ENCODE data around the gene UCKL1.

DNA sequence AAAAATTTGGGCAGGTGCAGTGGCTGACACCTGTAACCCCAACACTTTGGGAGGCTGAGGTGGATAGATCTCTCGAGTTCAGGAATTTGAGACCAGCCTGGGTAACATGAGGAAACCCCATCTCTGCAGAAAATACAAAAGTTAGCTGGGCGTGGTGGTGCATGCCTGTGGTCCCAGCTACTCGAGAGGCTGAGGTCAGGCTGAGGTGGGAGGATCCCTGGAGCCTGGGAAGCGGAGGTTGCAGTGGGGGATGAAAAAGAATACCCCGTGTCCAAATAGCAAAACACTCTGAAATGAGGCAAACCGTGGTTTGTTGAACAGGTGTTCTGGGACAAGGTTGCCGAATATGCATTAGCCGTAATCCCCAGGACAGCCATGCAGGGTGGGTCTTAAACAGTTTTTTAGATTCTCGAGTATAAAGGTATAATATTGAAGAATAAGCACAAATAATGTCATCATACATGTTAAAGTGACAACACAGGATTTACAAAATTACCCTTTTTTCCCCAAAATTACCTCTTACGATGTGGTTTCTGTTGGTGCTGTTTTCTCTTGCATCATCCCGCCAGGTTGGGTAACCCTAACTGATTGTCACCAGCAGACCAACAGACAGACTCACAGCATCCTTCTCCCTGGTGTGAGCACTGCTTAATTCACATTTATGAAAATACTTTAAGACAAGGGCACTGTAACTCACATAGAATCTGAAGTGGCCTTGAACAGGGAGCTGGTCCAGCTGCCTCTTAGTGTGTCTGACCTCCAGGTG lies 52.2 kb downstream of the UCKL1 start:
- TF ChIP-seq, protein P1, sequence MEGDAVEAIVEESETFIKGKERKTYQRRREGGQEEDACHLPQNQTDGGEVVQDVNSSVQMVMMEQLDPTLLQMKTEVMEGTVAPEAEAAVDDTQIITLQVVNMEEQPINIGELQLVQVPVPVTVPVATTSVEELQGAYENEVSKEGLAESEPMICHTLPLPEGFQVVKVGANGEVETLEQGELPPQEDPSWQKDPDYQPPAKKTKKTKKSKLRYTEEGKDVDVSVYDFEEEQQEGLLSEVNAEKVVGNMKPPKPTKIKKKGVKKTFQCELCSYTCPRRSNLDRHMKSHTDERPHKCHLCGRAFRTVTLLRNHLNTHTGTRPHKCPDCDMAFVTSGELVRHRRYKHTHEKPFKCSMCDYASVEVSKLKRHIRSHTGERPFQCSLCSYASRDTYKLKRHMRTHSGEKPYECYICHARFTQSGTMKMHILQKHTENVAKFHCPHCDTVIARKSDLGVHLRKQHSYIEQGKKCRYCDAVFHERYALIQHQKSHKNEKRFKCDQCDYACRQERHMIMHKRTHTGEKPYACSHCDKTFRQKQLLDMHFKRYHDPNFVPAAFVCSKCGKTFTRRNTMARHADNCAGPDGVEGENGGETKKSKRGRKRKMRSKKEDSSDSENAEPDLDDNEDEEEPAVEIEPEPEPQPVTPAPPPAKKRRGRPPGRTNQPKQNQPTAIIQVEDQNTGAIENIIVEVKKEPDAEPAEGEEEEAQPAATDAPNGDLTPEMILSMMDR (IDR thresholded peaks at IDR 0.05): no peak
- TF ChIP-seq TCF7L2 (IDR thresholded peaks at IDR 0.05; ENCODE audit: low read depth, low read length): no peak
- TF ChIP-seq, protein P2, sequence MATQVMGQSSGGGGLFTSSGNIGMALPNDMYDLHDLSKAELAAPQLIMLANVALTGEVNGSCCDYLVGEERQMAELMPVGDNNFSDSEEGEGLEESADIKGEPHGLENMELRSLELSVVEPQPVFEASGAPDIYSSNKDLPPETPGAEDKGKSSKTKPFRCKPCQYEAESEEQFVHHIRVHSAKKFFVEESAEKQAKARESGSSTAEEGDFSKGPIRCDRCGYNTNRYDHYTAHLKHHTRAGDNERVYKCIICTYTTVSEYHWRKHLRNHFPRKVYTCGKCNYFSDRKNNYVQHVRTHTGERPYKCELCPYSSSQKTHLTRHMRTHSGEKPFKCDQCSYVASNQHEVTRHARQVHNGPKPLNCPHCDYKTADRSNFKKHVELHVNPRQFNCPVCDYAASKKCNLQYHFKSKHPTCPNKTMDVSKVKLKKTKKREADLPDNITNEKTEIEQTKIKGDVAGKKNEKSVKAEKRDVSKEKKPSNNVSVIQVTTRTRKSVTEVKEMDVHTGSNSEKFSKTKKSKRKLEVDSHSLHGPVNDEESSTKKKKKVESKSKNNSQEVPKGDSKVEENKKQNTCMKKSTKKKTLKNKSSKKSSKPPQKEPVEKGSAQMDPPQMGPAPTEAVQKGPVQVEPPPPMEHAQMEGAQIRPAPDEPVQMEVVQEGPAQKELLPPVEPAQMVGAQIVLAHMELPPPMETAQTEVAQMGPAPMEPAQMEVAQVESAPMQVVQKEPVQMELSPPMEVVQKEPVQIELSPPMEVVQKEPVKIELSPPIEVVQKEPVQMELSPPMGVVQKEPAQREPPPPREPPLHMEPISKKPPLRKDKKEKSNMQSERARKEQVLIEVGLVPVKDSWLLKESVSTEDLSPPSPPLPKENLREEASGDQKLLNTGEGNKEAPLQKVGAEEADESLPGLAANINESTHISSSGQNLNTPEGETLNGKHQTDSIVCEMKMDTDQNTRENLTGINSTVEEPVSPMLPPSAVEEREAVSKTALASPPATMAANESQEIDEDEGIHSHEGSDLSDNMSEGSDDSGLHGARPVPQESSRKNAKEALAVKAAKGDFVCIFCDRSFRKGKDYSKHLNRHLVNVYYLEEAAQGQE (IDR thresholded peaks at IDR 0.05; ENCODE audit: insufficient read depth in 1 of 2, low read depth in 2 of 2, low read length in 1 of 2): no peak
- TF ChIP-seq POLR2AphosphoS5 (IDR thresholded peaks at IDR 0.05; ENCODE audit: low read depth, low read length): no peak
- no peak for TF ChIP-seq SIN3A (IDR thresholded peaks at IDR 0.05; ENCODE audit: borderline replicate concordance, insufficient read depth, low read depth, low read length)
